ENCODE data around the gene ERMARD.

GRCh38 chr6:169741344-169741743 lies 10.1 kb upstream of the ERMARD start:
- TF ChIP-seq EZH2phosphoT487 (IDR thresholded peaks at IDR 0.05; ENCODE audit: low read length) = no peak
- TF ChIP-seq, protein P1, sequence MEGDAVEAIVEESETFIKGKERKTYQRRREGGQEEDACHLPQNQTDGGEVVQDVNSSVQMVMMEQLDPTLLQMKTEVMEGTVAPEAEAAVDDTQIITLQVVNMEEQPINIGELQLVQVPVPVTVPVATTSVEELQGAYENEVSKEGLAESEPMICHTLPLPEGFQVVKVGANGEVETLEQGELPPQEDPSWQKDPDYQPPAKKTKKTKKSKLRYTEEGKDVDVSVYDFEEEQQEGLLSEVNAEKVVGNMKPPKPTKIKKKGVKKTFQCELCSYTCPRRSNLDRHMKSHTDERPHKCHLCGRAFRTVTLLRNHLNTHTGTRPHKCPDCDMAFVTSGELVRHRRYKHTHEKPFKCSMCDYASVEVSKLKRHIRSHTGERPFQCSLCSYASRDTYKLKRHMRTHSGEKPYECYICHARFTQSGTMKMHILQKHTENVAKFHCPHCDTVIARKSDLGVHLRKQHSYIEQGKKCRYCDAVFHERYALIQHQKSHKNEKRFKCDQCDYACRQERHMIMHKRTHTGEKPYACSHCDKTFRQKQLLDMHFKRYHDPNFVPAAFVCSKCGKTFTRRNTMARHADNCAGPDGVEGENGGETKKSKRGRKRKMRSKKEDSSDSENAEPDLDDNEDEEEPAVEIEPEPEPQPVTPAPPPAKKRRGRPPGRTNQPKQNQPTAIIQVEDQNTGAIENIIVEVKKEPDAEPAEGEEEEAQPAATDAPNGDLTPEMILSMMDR (IDR thresholded peaks at IDR 0.05; ENCODE audit: low read length) = no peak
- TF ChIP-seq EZH2 (optimal IDR thresholded peaks at IDR 0.05; ENCODE audit: low read depth, low read length) = no peak

Data from MM.1S (cell line).